Epithelial cell of proximal tubule (primary cell): ENCODE results near the gene PRSS38. TPM values are rescaled to one million over a fixed set of nuclear protein-coding genes. Genes with fewer than 3 reads are reported as not detected.

ENCODE experiments used
- DNase-seq: peaks from one replicate; pipeline ENCODE4 v3.0.0-alpha.2; 2011; ENCODE audit warnings: low read depth
- H3K4me3 ChIP-seq: 2 replicates; pipeline ENCODE4 v1.5.1; 2011; ENCODE audit warnings: low read depth, mild to moderate bottlenecking, low read length
- CTCF ChIP-seq: conservative IDR thresholded peaks from 2 replicates; pipeline ENCODE4 v1.5.1; 2012; ENCODE audit warnings: low read depth, mild to moderate bottlenecking, low read length
- total RNA-seq: library from RNA; depleted of rRNA; stranded (reverse); fragments of >200 nt; gene quantifications from 2 replicates; pipeline ENCODE4 v1.2.3, GENCODE V29; 2015

The PRSS38 gene
- total RNA-seq, 1 donor from 2014 or later, result not detected

GRCh38 chr1:227889047-227889862 lies 73.8 kb downstream of the PRSS38 start:
- no peak overlapping the region for H3K4me3 ChIP-seq
- no peak for TF ChIP-seq CTCF
- no peak for DNase-seq

- H3K4me3 ChIP-seq, result no peak overlapping the region
- no peak for DNase-seq
- no peak for TF ChIP-seq CTCF
Measured at GRCh38 chr1:227889863-227890405, 74.5 kb downstream of the PRSS38 start.

- no peak for DNase-seq
- H3K4me3 ChIP-seq, result no peak overlapping the region
- TF ChIP-seq CTCF, result no peak
Measured at GRCh38 chr1:227890451-227891222, 75.2 kb downstream of the PRSS38 start.

GRCh38 chr1:227891223-227891954 lies 75.9 kb downstream of the PRSS38 start:
- no peak overlapping the region for H3K4me3 ChIP-seq
- DNase-seq, result no peak
- no peak for TF ChIP-seq CTCF

- no peak for DNase-seq
- no peak for TF ChIP-seq CTCF
- no peak overlapping the region for H3K4me3 ChIP-seq
Measured at GRCh38 chr1:227891955-227892488, 76.5 kb downstream of the PRSS38 start.

- no peak overlapping the region for H3K4me3 ChIP-seq
- no peak for DNase-seq
- TF ChIP-seq CTCF, result no peak
Measured at GRCh38 chr1:227892489-227893299, 77.2 kb downstream of the PRSS38 start.
